GM23248 (cell line): ENCODE results near the gene KLRD1.

ENCODE experiments used
- EZH2 ChIP-seq: fragments of 200-600 bp; sonication (generic); IDR thresholded peaks from 2 replicates; pipeline ENCODE4 v1.6.1; 2018; ENCODE audit warnings: antibody characterized with exemption, mild to moderate bottlenecking; ENCODE audit not compliant: insufficient read depth, poor library complexity, severe bottlenecking
- EZH2phosphoT487 ChIP-seq: fragments of 200-600 bp; sonication (generic); IDR thresholded peaks from 2 replicates; pipeline ENCODE4 v1.6.1; 2018; ENCODE audit warnings: antibody characterized with exemption, moderate library complexity, mild to moderate bottlenecking, low read depth; ENCODE audit not compliant: insufficient read depth

GRCh38 chr12:10364815-10365622 is 57.3 kb downstream of the KLRD1 start:
- no peak for TF ChIP-seq EZH2
- TF ChIP-seq EZH2phosphoT487, result no peak
